GM12801 (cell line): ENCODE results near the gene PHACTR1.

Source experiments
- CTCF ChIP-seq: IDR thresholded peaks from one replicate; pipeline ENCODE4 v1.5.1; 2011; ENCODE audit warnings: control low read depth; ENCODE audit not compliant: insufficient read length; ENCODE audit errors: extremely low read depth

Gene PHACTR1

GRCh38 chr6:12766365-12766764, 49.8 kb downstream of the PHACTR1 start:
- TF ChIP-seq CTCF: no peak

- TF ChIP-seq CTCF: no peak
Measured at GRCh38 chr6:12767016-12767415, 50.4 kb downstream of the PHACTR1 start.

GRCh38 chr6:12769556-12770256, 53.1 kb downstream of the PHACTR1 start:
- TF ChIP-seq CTCF: no peak

GRCh38 chr6:12772416-12772815, 55.8 kb downstream of the PHACTR1 start:
- no peak for TF ChIP-seq CTCF

GRCh38 chr6:12776291-12776690, 59.7 kb downstream of the PHACTR1 start:
- no peak for TF ChIP-seq CTCF

- TF ChIP-seq CTCF: no peak
Measured at GRCh38 chr6:12779772-12780171, 63.2 kb downstream of the PHACTR1 start.

GRCh38 chr6:12782136-12782535, 65.6 kb downstream of the PHACTR1 start:
- no peak for TF ChIP-seq CTCF
